Measurements from ENCODE around the gene MLLT6. TPM values are rescaled to one million over a fixed set of nuclear protein-coding genes. Genes with fewer than 3 reads are reported as not detected.

Gene MLLT6
- total RNA-seq, 4 donors from 2014 or later: 46.1 to 85.0 (median 54.0) TPM

GRCh38 chr17:38674014-38674748 lies 30.9 kb upstream of the MLLT6 start:
- intact Hi-C loops (cut with DNase I; ENCODE audit: low total_unique reads): loop anchor here (2.0 kb wide), 1 partner anchor 57 kb away; the partner anchor contains the start of gene CISD3
- TF ChIP-seq POLR2A (IDR thresholded peaks at IDR 0.05) (no peak), CTCF (IDR thresholded peaks at IDR 0.05) (no peak)
- peak in 1 of 2 donors; percentile 86 for DNase-seq (ENCODE audit: low spot score in 2 of 2)
- peak overlapping the region; percentile 51 for H3K4me3 ChIP-seq (ENCODE audit: low read depth, poor library complexity, severe bottlenecking)
- 1 to 2% methylated on average over 31 to 62 of the region's 85 CpGs for WGBS, 2 donors

- DNase-seq (ENCODE audit: low spot score in 2 of 2): peak; percentile 72 to 96
- WGBS, 2 donors: 4 to 8% methylated on average over 35 to 67 of the region's 80 CpGs
- no peak for TF ChIP-seq CTCF (IDR thresholded peaks at IDR 0.05)
- TF ChIP-seq POLR2A (IDR thresholded peaks at IDR 0.05): no peak
- intact Hi-C loops (cut with DNase I; ENCODE audit: low total_unique reads): loop anchor here (2.0 kb wide), 1 partner anchor 56 kb away; the partner anchor contains the start of gene CISD3
- H3K4me3 ChIP-seq (ENCODE audit: low read depth, poor library complexity, severe bottlenecking): peak within 1 kb of the TSS; percentile 51
These were observed 30.1 kb upstream of the MLLT6 start, which contains the start of gene EPOP for GRCh38 chr17:38674749-38675615. TSS of gene EPOP (minus strand) at chr17:38674957. CDS start at chr17:38674495, 462 bp downstream.

GRCh38 chr17:38676706-38677504 lies 28.2 kb upstream of the MLLT6 start:
- peak; percentile 85 to 96 for DNase-seq (ENCODE audit: low spot score in 2 of 2)
- TF ChIP-seq CTCF (IDR thresholded peaks at IDR 0.05) (peak in 1 of 3 donors; percentile 98), POLR2A (IDR thresholded peaks at IDR 0.05) (no peak)
- no peak overlapping the region for H3K4me3 ChIP-seq (ENCODE audit: low read depth, poor library complexity, severe bottlenecking)
- intact Hi-C loops (cut with DNase I; ENCODE audit: low total_unique reads): no loop called here
- 11 to 13% methylated on average over 9 of the region's 9 CpGs for WGBS, 2 donors

- TF ChIP-seq CTCF (IDR thresholded peaks at IDR 0.05): no peak
- no peak for TF ChIP-seq POLR2A (IDR thresholded peaks at IDR 0.05)
- intact Hi-C loops (cut with DNase I; ENCODE audit: low total_unique reads): no loop called here
- DNase-seq (ENCODE audit: low spot score in 2 of 2): no peak
- WGBS, 2 donors: 89 to 93% methylated on average over 6 of the region's 6 CpGs
- H3K4me3 ChIP-seq (ENCODE audit: low read depth, poor library complexity, severe bottlenecking): no peak overlapping the region
These were observed 27.3 kb upstream of the MLLT6 start for GRCh38 chr17:38677819-38678218.

GRCh38 chr17:38681096-38681495 lies 24.0 kb upstream of the MLLT6 start:
- intact Hi-C loops (cut with DNase I; ENCODE audit: low total_unique reads): loop anchor here (2.0 kb wide), 1 partner anchor 54 kb away; no protein-coding TSS in a partner anchor
- TF ChIP-seq CTCF (IDR thresholded peaks at IDR 0.05) (no peak), POLR2A (IDR thresholded peaks at IDR 0.05) (no peak)
- DNase-seq (ENCODE audit: low spot score in 2 of 2): no peak
- 82 to 84% methylated on average over 3 of the region's 3 CpGs for WGBS, 2 donors
- no peak overlapping the region for H3K4me3 ChIP-seq (ENCODE audit: low read depth, poor library complexity, severe bottlenecking)

Data from lower leg skin (tissue), 4 donors.